ENCODE measurements around the gene MRPL46.

DNA sequence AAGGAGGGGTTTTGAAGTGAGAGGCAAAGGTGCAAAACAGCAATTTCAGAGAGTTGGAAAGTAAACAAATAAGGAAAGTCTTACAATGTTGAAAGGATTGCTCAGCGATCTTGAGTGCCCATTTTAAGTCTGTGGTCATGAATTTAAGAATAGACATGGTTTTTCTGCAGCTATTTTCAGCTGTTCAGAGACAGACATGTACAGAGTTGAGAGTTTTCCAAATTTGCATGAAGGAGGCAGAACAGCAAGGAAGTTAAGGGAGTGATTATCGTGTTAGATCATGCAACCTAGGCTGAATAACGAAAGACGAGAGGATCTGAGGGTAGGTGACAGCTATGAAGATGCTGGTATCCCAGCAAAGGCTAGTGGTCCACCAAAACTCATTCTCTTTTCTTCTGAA, 42.1 kb upstream of the MRPL46 start:
- TF ChIP-seq, protein P1, sequence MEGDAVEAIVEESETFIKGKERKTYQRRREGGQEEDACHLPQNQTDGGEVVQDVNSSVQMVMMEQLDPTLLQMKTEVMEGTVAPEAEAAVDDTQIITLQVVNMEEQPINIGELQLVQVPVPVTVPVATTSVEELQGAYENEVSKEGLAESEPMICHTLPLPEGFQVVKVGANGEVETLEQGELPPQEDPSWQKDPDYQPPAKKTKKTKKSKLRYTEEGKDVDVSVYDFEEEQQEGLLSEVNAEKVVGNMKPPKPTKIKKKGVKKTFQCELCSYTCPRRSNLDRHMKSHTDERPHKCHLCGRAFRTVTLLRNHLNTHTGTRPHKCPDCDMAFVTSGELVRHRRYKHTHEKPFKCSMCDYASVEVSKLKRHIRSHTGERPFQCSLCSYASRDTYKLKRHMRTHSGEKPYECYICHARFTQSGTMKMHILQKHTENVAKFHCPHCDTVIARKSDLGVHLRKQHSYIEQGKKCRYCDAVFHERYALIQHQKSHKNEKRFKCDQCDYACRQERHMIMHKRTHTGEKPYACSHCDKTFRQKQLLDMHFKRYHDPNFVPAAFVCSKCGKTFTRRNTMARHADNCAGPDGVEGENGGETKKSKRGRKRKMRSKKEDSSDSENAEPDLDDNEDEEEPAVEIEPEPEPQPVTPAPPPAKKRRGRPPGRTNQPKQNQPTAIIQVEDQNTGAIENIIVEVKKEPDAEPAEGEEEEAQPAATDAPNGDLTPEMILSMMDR (conservative IDR thresholded peaks at IDR 0.05 in 1 of 2, IDR thresholded peaks at IDR 0.05 in 1 of 2; ENCODE audit: extremely low read depth in 1 of 2, insufficient read depth in 1 of 2, low read depth in 1 of 2, low read length in 2 of 2): no peak
- TF ChIP-seq EZH2 (IDR thresholded peaks at IDR 0.05; ENCODE audit: borderline replicate concordance, low read length): no peak

All from mammary epithelial cell (primary cell).